HG03354 (cell line): Measurements from ENCODE around the gene LRR1.
"Not testable (repeated sequence)": the region's sequence is repeated elsewhere in the genome, so short reads cannot be mapped to it uniquely, and the experiment has no call there.

ENCODE experiments used
- ATAC-seq: cut with Tn5 transposase; IDR thresholded peaks from one replicate; pipeline ENCODE4 v1.9.1; 2021; ENCODE audit warnings: mild to moderate bottlenecking; ENCODE audit not compliant: unreplicated experiment, poor library complexity, severe bottlenecking

Gene LRR1

GRCh38 chr14:49598485-49599300, at the start of gene LRR1:
Gene LRR1 (plus strand): TSS chr14:49598940. CDS start chr14:49599021, 81 bp downstream.
- ATAC-seq, result peak; percentile 67

- ATAC-seq, result no peak
Measured at GRCh38 chr14:49549446-49549845, 49.3 kb upstream of the LRR1 start.

- ATAC-seq, result no peak
Measured at GRCh38 chr14:49549881-49550280, 48.9 kb upstream of the LRR1 start.

- ATAC-seq, result no peak
Measured at GRCh38 chr14:49550286-49551184, 48.2 kb upstream of the LRR1 start.

- ATAC-seq, result no peak
Measured at GRCh38 chr14:49551569-49551968, 47.2 kb upstream of the LRR1 start.

GRCh38 chr14:49553106-49553505, 45.6 kb upstream of the LRR1 start:
- ATAC-seq, result no peak

GRCh38 chr14:49553892-49554291, 44.8 kb upstream of the LRR1 start:
- ATAC-seq, result no peak

- no peak for ATAC-seq
Measured at GRCh38 chr14:49559979-49560768, 38.6 kb upstream of the LRR1 start.

GRCh38 chr14:49566714-49567113, 32.0 kb upstream of the LRR1 start:
- no peak for ATAC-seq

GRCh38 chr14:49569281-49569680, 29.5 kb upstream of the LRR1 start:
- no peak for ATAC-seq

GRCh38 chr14:49574038-49574437, 24.7 kb upstream of the LRR1 start:
- ATAC-seq, result no peak

GRCh38 chr14:49578141-49578540, 20.6 kb upstream of the LRR1 start:
- ATAC-seq, result no peak

GRCh38 chr14:49579841-49580240, 18.9 kb upstream of the LRR1 start:
- no peak for ATAC-seq

- ATAC-seq, result no peak
Measured at GRCh38 chr14:49581209-49582112, 17.3 kb upstream of the LRR1 start.

- ATAC-seq, result no peak
Measured at GRCh38 chr14:49582113-49582977, 16.4 kb upstream of the LRR1 start.

GRCh38 chr14:49583629-49584028, 15.1 kb upstream of the LRR1 start:
- ATAC-seq, result no peak

GRCh38 chr14:49584058-49584457, 14.7 kb upstream of the LRR1 start:
- no peak for ATAC-seq

- not testable (repeated sequence) for ATAC-seq
Measured at GRCh38 chr14:49584981-49585640, 13.6 kb upstream of the LRR1 start.
